ENCODE data around the gene GALNT2. TPM values are rescaled to one million over a fixed set of nuclear protein-coding genes. Genes with fewer than 3 reads are reported as not detected.

GALNT2 gene
- total and polyA plus RNA-seq, 2 of the 13 experiments (the other 11 are each of a cell fraction or from before 2014, with no cell fraction given) = 39.3 to 39.6 TPM

GRCh38 chr1:230026139-230026538 lies 40.9 kb upstream of the GALNT2 start (continued):
- TF ChIP-seq ZNF407 (CRISPR knock-in tag; IDR thresholded peaks at IDR 0.05; ENCODE audit: not compliant biosample characterization) (no peak), ZNF644 (CRISPR knock-in tag; IDR thresholded peaks at IDR 0.05; ENCODE audit: low read depth) (no peak), MTA1 (CRISPR knock-in tag; IDR thresholded peaks at IDR 0.05; ENCODE audit: borderline replicate concordance) (no peak), MAF1 (CRISPR knock-in tag; IDR thresholded peaks at IDR 0.05; ENCODE audit: borderline replicate concordance) (no peak), ZNF572 (CRISPR knock-in tag; IDR thresholded peaks at IDR 0.05) (no peak), PRDM15 (CRISPR knock-in tag; IDR thresholded peaks at IDR 0.05) (no peak), HOXA9 (CRISPR knock-in tag; IDR thresholded peaks at IDR 0.05; ENCODE audit: borderline replicate concordance) (no peak), PTBP1 (IDR thresholded peaks at IDR 0.05; ENCODE audit: low read depth, low read length, poor library complexity, severe bottlenecking) (no peak), AFF4 (CRISPR knock-in tag; IDR thresholded peaks at IDR 0.05) (no peak)
- TF ChIP-seq, protein P1, sequence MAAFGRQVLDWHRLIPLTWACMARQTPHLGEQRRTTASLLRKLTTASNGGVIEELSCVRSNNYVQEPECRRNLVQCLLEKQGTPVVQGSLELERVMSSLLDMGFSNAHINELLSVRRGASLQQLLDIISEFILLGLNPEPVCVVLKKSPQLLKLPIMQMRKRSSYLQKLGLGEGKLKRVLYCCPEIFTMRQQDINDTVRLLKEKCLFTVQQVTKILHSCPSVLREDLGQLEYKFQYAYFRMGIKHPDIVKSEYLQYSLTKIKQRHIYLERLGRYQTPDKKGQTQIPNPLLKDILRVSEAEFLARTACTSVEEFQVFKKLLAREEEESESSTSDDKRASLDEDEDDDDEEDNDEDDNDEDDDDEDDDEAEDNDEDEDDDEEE (CRISPR knock-in tag; IDR thresholded peaks at IDR 0.05) = no peak

All from HepG2 (cell line).